AG09309 (cell line): Measurements from ENCODE around the gene COL18A1.

Source experiments
- DNase-seq: peaks from one replicate; pipeline ENCODE4 v3.0.0-alpha.2; 2010; ENCODE audit warnings: low read depth
- H3K4me3 ChIP-seq: 2 replicates; pipeline ENCODE4 v1.5.1; 2011; ENCODE audit warnings: mild to moderate bottlenecking, low read depth, low read length, moderate library complexity; ENCODE audit not compliant: control insufficient read depth
- CTCF ChIP-seq: IDR thresholded peaks from 2 replicates; pipeline ENCODE4 v1.5.1; 2011; ENCODE audit warnings: mild to moderate bottlenecking, low read depth, low read length, inconsistent platforms; ENCODE audit not compliant: insufficient read depth, control insufficient read depth; ENCODE audit errors: missing control alignments

Gene COL18A1

GRCh38 chr21:45513741-45514310 lies 108.9 kb downstream of the COL18A1 start:
- H3K4me3 ChIP-seq: no peak overlapping the region
- DNase-seq: no peak
- TF ChIP-seq CTCF: no peak

GRCh38 chr21:45514311-45515021 lies 109.5 kb downstream of the COL18A1 start:
- H3K4me3 ChIP-seq: no peak overlapping the region
- no peak for TF ChIP-seq CTCF
- no peak for DNase-seq

- no peak overlapping the region for H3K4me3 ChIP-seq
- no peak for DNase-seq
- TF ChIP-seq CTCF: no peak
These were observed 110.5 kb downstream of the COL18A1 start for GRCh38 chr21:45515241-45516061.

- no peak overlapping the region for H3K4me3 ChIP-seq
- DNase-seq: no peak
- TF ChIP-seq CTCF: no peak
These were observed 111.2 kb downstream of the COL18A1 start for GRCh38 chr21:45516071-45516670.

- H3K4me3 ChIP-seq: no peak overlapping the region
- no peak for TF ChIP-seq CTCF
- DNase-seq: no peak
These were observed 111.7 kb downstream of the COL18A1 start for GRCh38 chr21:45516671-45517151.
